Common myeloid progenitor, CD34-positive (primary cell): ENCODE measurements around the gene KRT84.

Source experiments
- CTCF ChIA-PET: fragments of 350-600 bp; sonication (Branson Sonifier 250); formaldehyde crosslinking; loops from one replicate; lab custom pipeline; 2021; ENCODE audit warnings: antibody characterized with exemption; lab: Charles Lee
- POLR2A ChIA-PET: fragments of 350-600 bp; sonication (Branson Sonifier 250); formaldehyde crosslinking; loops from one replicate; lab custom pipeline; 2021; ENCODE audit warnings: antibody characterized with exemption; lab: Charles Lee
- DNase-seq, 3 donors: peaks; one replicate each; pipeline versions ENCODE4 v3.0.0 to v3.0.0-alpha.2; 2013
- H3K27ac ChIP-seq, 2 experiments: 1 replicate in 1 of 2; 2 replicates in 1 of 2; pipeline ENCODE4 v1.7.0; 2013; ENCODE audit warnings: inconsistent platforms in 2 of 2, low read length in 2 of 2, mild to moderate bottlenecking in 2 of 2, low read depth in 1 of 2, moderate library complexity in 1 of 2; ENCODE audit not compliant: severe bottlenecking in 2 of 2, insufficient read depth in 1 of 2, poor library complexity in 1 of 2
- H3K27me3 ChIP-seq, 5 experiments: replicated peaks in 2 of 5; 1 replicate in 3 of 5; 2 replicates in 2 of 5; pipeline versions ENCODE4 v1.6.1 to v1.7.0; 2013; ENCODE audit warnings: low read length in 4 of 5, mild to moderate bottlenecking in 2 of 5, moderate library complexity in 2 of 5, inconsistent platforms in 1 of 5; ENCODE audit not compliant: insufficient read depth in 5 of 5, control insufficient read depth in 4 of 5
- H3K36me3 ChIP-seq, 4 experiments: 1 replicate in 2 of 4; 2 replicates in 2 of 4; pipeline versions ENCODE4 v1.6.1 to v1.7.0; 2013; ENCODE audit warnings: low read length in 3 of 4, control low read depth in 1 of 4, mild to moderate bottlenecking in 1 of 4; ENCODE audit not compliant: control insufficient read depth in 4 of 4, insufficient read depth in 4 of 4
- H3K4me1 ChIP-seq, 4 experiments: 1 replicate in 3 of 4; 2 replicates in 1 of 4; pipeline versions ENCODE4 v1.6.1 to v1.7.1; 2013; ENCODE audit warnings: low read length in 3 of 4, mild to moderate bottlenecking in 3 of 4, control low read depth in 1 of 4, inconsistent platforms in 1 of 4, moderate library complexity in 1 of 4; ENCODE audit not compliant: control insufficient read depth in 4 of 4, insufficient read depth in 4 of 4; ENCODE audit errors: control extremely low read depth in 1 of 4
- H3K4me3 ChIP-seq, 7 experiments: 1 replicate in 4 of 7; 2 replicates in 3 of 7; pipeline versions ENCODE4 v1.5.1 to v1.7.0; 2013; ENCODE audit warnings: mild to moderate bottlenecking in 7 of 7, low read length in 6 of 7, moderate library complexity in 6 of 7, inconsistent platforms in 2 of 7, low read depth in 2 of 7, control low read depth in 1 of 7; ENCODE audit not compliant: insufficient read depth in 4 of 7, control insufficient read depth in 1 of 7; ENCODE audit errors: extremely low read depth in 1 of 7
- H3K9me3 ChIP-seq, 5 experiments: 1 replicate in 4 of 5; 2 replicates in 1 of 5; pipeline versions ENCODE4 v1.6.1 to v1.7.1; 2013; ENCODE audit warnings: low read length in 4 of 5, mild to moderate bottlenecking in 2 of 5, inconsistent platforms in 1 of 5, low read depth in 1 of 5, moderate library complexity in 1 of 5; ENCODE audit not compliant: control insufficient read depth in 4 of 5, insufficient read depth in 2 of 5; ENCODE audit errors: control extremely low read depth in 1 of 5
- WGBS: methylation state at CpG from one replicate; pipeline ENCODE4 v1.1.5; 2013; ENCODE audit not compliant: insufficient coverage; 5-methylcytosine and 5-hydroxymethylcytosine counted together

The KRT84 gene

DNA sequence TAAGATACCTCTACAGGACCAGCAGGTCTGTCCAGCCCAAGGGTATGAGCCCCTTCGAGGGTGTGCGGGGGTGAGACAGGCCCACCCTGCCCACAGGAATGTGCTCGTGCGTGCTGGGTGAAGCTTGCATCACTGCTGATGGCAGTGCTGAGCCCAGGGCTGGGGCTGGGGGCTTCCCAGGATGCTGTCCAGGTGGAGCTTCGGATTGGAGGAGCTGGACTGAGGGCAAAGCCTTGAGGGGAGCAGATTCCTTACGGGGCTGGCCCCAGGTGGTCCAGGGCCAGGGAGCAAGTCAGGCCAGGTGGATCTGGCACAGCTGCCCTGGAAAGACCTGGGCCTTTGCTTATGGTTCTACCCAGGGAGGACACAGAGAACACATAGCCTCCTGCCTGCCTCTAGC is 15.6 kb downstream of the KRT84 start:
- Histone ChIP-seq H3K27me3 (peaks cover 0 to 10% (median 5%) of the 10 kb centered on the region in 5 experiments), H3K27ac (no peak overlapping the region), H3K4me3 (no peak overlapping the region), H3K9me3 (no peaks in the 10 kb centered on the region), H3K36me3 (no peaks in the 10 kb centered on the region), H3K4me1 (no peaks in the 10 kb centered on the region)
- 98% methylated on average over 5 of the region's 6 CpGs for WGBS
- DNase-seq = no peak
- CTCF ChIA-PET = interaction anchor here (0.9 to 7.8 kb wide), 10 partner anchors 8 to 610 kb away, joined by 3 to 122 read pairs (median 5); no protein-coding TSS in a partner anchor
- POLR2A ChIA-PET = interaction anchor here (0.6 kb wide), 1 partner anchor 550 kb away, joined by 3 read pairs; no protein-coding TSS in a partner anchor

DNA sequence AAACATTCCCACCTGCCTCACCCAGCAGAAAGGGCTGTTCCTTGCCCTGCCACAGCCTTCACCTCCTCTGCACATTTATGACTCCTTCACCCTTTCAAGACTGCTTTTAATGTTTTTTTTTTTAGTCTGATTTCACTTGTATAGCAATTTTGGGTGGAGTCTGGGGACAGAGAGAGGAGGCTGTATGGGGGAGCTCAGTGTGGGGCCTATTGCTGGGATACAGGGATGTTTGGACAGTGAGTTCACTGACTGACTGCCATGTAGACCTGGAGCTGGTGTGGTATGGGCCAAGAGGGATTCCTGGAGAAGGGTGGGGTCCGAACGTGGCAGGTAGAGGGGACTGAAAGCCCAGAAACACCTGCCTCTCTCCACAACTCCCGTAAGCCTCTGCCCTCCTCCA is 16.2 kb downstream of the KRT84 start:
- no CpG with 5 or more reads among the region's 3 CpGs for WGBS
- H3K4me3 ChIP-seq = no peak overlapping the region
- H3K27ac ChIP-seq = no peak overlapping the region
- ChIA-PET CTCF (interaction anchor here (1.1 to 7.8 kb wide), 7 partner anchors 9 to 512 kb away, joined by 3 to 122 read pairs (median 5); no protein-coding TSS in a partner anchor), POLR2A (interaction anchor here (0.6 kb wide), 1 partner anchor 551 kb away, joined by 3 read pairs; no protein-coding TSS in a partner anchor)
- DNase-seq = no peak
- H3K9me3 ChIP-seq = no peaks in the 10 kb centered on the region
- H3K27me3 ChIP-seq = peaks cover 0 to 15% (median 0%) of the 10 kb centered on the region in 5 experiments
- no peaks in the 10 kb centered on the region for H3K36me3 ChIP-seq
- no peaks in the 10 kb centered on the region for H3K4me1 ChIP-seq

DNA sequence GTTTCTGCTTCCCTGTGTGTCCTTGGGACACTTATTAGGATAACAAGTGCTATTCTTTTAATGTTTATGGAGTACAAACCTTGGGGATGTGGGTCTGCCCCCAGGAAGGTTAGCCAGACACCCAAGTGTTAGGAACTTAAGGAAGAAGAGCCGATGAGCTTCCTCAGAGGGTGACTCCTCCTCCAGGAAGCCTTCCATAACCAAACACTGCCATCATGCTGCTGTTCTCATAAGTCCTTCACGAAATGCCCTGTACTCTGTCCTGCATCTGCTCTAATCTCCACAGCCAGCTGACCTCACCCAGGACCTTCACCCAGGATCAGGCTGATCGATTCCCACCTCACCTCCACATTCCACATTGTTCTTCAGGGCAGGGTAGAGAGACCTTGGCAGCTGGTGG is 16.9 kb downstream of the KRT84 start:
- Histone ChIP-seq H3K36me3 (no peaks in the 10 kb centered on the region), H3K27ac (no peak overlapping the region), H3K4me3 (no peak overlapping the region), H3K27me3 (peaks cover 0 to 18% (median 0%) of the 10 kb centered on the region in 5 experiments), H3K4me1 (no peaks in the 10 kb centered on the region), H3K9me3 (no peaks in the 10 kb centered on the region)
- DNase-seq = no peak
- WGBS = 83% methylated on average over 1 of the region's 3 CpGs
- ChIA-PET POLR2A (no interaction called here), CTCF (interaction anchor here (0.6 to 7.8 kb wide), 8 partner anchors 8 to 558 kb away, joined by 3 to 122 read pairs (median 4); no protein-coding TSS in a partner anchor)

DNA sequence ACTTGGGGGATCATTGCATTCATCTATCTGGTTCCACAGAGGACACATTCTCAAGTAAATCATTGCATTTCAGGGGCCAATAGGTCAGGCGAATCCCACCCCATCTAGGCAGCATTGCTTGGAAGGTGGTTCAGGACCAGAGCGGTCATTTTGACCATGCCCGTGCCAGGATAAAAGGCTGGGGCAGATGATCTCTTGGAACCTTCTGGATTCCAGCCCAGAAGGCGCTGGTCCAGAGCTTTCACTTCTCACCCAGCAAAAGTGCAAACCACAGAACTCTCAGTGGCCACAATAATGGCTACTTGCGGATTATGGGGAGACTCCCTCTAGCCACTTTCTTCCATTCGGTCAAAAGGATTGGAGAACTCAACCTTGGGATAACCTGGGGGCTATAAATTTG is 17.6 kb downstream of the KRT84 start:
- no peak overlapping the region for H3K4me3 ChIP-seq
- no peaks in the 10 kb centered on the region for H3K9me3 ChIP-seq
- H3K27ac ChIP-seq = no peak overlapping the region
- ChIA-PET POLR2A (no interaction called here), CTCF (interaction anchor here (0.6 to 7.8 kb wide), 8 partner anchors 8 to 559 kb away, joined by 3 to 122 read pairs (median 3); no protein-coding TSS in a partner anchor)
- DNase-seq = no peak
- H3K36me3 ChIP-seq = no peaks in the 10 kb centered on the region
- no peaks in the 10 kb centered on the region for H3K4me1 ChIP-seq
- peaks cover 0 to 18% (median 0%) of the 10 kb centered on the region in 5 experiments for H3K27me3 ChIP-seq
- 90% methylated on average over 6 of the region's 6 CpGs for WGBS

DNA sequence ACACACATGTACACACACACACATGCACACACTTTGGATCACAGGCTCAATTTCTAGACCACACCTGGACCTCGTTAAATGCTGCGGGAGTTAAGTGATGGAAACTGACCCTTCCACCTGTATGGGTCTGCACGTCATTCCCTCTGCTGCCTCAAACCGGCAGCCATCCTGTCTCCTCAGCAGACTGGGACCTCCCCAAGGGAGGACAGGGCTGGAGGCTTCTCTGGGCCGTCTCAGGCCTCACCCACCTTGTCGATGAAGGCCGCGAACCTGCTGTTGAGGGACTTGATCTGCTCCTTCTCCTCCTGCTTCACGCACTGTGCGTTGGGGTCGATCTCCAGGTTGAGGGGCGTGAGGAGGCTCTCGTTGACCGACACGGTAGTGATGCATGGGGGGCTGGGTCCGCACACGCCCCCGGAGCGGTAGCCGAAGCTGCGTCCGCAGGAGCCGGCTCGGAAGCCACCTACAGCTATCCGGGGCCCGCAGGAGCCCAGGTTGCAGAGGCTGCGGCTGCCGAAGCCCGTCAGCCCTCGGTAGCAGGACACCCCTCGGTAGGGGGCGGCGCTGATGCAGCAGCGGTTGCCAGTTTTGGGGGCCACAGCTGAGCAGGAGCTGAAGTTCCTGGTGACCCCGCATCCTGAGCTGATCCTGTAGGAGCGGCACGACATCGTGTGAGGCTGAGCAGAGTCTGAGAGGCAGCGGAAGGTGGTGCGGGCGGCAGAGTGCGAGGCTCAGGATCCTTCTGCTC is 18.5 kb downstream of the KRT84 start, which contains the start of gene KRT85:
Gene KRT85 (minus strand): TSS at position 744 of the 748 bp plus-strand sequence. CDS start 76 bp downstream, at position 668.
- ChIA-PET POLR2A (no interaction called here), CTCF (interaction anchor here (0.6 to 7.8 kb wide), 3 partner anchors 33 to 514 kb away, joined by 3 to 122 read pairs (median 3); no protein-coding TSS in a partner anchor)
- Histone ChIP-seq H3K27me3 (peaks cover 0 to 18% (median 0%) of the 10 kb centered on the region in 5 experiments), H3K4me1 (no peaks in the 10 kb centered on the region), H3K9me3 (no peaks in the 10 kb centered on the region), H3K27ac (no peak within 1 kb of the TSS), H3K4me3 (no peak within 1 kb of the TSS), H3K36me3 (no peaks in the 10 kb centered on the region)
- 82% methylated on average over 25 of the region's 42 CpGs for WGBS
- DNase-seq = no peak

DNA sequence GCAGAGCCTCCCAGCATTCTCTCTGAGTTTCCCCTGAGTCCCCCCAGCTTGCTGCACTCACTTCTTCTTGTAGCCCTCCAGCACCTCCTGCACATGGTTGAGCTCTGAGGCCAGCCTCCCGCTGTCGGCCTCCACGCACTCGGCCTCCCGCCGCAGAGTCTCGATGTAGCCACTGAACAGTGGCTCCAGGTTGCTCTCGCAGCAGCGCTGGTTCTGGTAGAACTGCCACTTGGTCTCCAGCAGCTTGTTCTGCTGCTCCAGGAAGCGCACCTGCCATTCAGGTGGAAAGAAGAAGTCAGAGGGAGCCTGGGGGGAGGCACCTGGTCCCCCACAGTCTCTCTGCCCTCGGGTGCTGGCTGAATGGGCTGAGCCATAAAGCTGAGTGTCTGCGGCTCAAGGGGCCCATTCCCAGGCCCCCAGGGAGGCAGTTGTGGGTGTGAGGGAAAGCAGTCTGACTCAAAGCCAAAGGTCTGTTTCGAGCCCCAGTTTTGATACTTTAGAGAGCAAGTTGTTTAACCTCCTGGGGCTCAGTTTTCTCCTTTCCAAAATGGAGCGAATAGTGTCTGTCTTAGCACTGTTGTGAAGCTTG is 20.5 kb downstream of the KRT84 start:
- no peak for DNase-seq
- Histone ChIP-seq H3K9me3 (no peaks in the 10 kb centered on the region), H3K27ac (no peak overlapping the region), H3K36me3 (no peaks in the 10 kb centered on the region), H3K4me1 (no peaks in the 10 kb centered on the region), H3K27me3 (peaks cover 0 to 18% (median 0%) of the 10 kb centered on the region in 5 experiments), H3K4me3 (no peak overlapping the region)
- ChIA-PET POLR2A (no interaction called here), CTCF (interaction anchor here (0.9 to 2.1 kb wide), 5 partner anchors 9 to 515 kb away, joined by 3 to 6 read pairs (median 4); no protein-coding TSS in a partner anchor)
- 95% methylated on average over 3 of the region's 14 CpGs for WGBS
